Mammary epithelial cell (primary cell): ENCODE results near the gene SNAP47.

Experiments used
- CTCF ChIP-seq, 2 donors: IDR thresholded peaks in 1 of 2; conservative IDR thresholded peaks in 1 of 2; 2 replicates each; pipeline ENCODE4 v1.5.1; 2011 to 2012; ENCODE audit warnings: inconsistent platforms in 2 of 2, low read length in 2 of 2, mild to moderate bottlenecking in 2 of 2, control low read depth in 1 of 2, low read depth in 1 of 2; ENCODE audit not compliant: insufficient read depth in 1 of 2; ENCODE audit errors: extremely low read depth in 1 of 2
- EZH2 ChIP-seq: IDR thresholded peaks from 2 replicates; pipeline ENCODE4 v1.6.1; 2012; ENCODE audit warnings: low read length, inconsistent platforms, borderline replicate concordance

GRCh38 chr1:227738820-227739219, 3.6 kb downstream of the SNAP47 start:
- TF ChIP-seq EZH2 (no peak), CTCF (conservative IDR thresholded peaks at IDR 0.05 in 1 of 2, IDR thresholded peaks at IDR 0.05 in 1 of 2; ENCODE audit: extremely low read depth in 1 of 2, insufficient read depth in 1 of 2, low read depth in 1 of 2, low read length in 2 of 2) (no peak)
